Posterior vena cava (tissue), 2 donors: ENCODE results near the gene GTF2H3. TPM values are rescaled to one million over a fixed set of nuclear protein-coding genes. Genes with fewer than 3 reads are reported as not detected.

Experiments used
- DNase-seq: peaks from one replicate; pipeline ENCODE4 v3.0.0-alpha.2; 2020; ENCODE audit warnings: low spot score
- intact Hi-C, 2 donors: fragments of 100-400 bp; cut with DNase I; formaldehyde crosslinking; loops; one replicate each; pipeline versions ENCODE4 v1.14.1 to v1.14.2; 2022 to 2023
- total RNA-seq, 2 donors: library from RNA; stranded (reverse); fragmentation: NEBNext Ultra II Directional; extraction: Animal tissue kit (Norgen Biotek cat#: 25700); gene quantifications; one replicate each; pipeline ENCODE4 v1.2.1, GENCODE V29; 2021
- donor health status: DM: yes; HTN: yes; CAD: no.
- donor health status: DM: yes; HTN: yes; CAD: no.

The GTF2H3 gene
- total RNA-seq, 2 donors from 2014 or later = 20.9 TPM

GRCh38 chr12:123634142-123634561 is 523 bp downstream of the GTF2H3 start:
- no peak for DNase-seq
- intact Hi-C loops = no loop called here

DNA sequence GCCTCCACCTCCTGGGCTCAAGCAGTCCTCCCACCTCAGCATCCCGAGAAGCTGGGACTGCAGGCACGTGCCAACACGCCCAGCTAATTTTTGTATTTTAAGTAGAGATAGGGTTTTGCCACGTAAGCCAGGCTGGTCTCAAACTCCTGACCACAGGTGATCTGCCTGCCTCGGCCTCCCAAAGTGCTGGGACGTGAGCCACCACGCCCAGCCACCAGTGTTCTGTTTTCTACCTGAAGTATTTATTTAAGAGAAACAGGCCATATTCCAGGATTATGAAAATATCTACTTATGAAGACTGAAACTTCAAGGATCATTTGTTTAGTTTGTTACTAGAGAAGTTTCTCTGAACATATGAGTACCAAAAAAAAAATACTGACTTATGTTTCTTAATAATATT is 10.3 kb downstream of the GTF2H3 start:
- intact Hi-C loops = no loop called here
- DNase-seq = no peak

- intact Hi-C loops = no loop called here
Measured at GRCh38 chr12:123645380-123645779, 11.8 kb downstream of the GTF2H3 start.

DNA sequence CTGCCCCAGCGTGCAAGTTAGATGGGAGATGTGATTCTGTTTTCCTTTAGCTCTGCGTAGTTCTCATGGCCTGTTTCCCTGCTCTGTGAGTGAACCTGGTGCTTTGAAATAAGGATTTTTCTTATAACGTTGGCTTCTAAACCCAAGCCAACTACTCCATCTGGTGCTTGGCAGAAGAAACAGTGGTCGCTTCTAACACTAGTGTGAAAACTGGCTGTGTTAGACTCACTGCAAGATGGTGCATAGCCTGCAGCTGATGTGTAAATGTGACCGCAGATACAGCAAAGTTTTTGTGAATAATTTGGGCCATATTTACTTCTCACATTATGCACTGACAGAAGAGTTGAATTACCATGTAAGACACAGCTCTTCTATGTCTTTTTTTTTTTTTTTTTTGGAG is 12.2 kb downstream of the GTF2H3 start:
- intact Hi-C loops = no loop called here
- DNase-seq = no peak

More at GRCh38 chr12:123645380-123645779, 11.8 kb downstream of the GTF2H3 start:
- no peak for DNase-seq

DNA sequence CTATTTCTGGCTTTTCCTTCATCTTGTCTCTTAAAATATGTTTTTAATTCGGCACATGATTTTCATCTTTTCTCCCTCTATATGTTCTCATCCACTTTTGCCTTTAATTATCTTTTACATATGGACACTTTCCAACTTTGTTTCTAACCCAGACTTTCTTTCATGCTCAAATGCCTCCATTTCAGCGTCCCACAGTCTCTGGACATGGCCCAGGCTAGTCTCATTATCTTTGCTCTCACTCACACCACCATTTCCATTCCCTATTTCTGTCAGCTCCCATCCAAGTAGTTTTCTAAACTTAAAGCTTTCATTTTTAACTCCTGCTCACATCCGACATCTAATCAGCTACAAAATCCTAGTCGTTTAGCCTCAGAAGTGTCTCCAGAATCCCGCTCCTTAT is 14.8 kb downstream of the GTF2H3 start:
- intact Hi-C loops = no loop called here

GRCh38 chr12:123654129-123654701 is 20.6 kb downstream of the GTF2H3 start:
- DNase-seq = no peak
- intact Hi-C loops = no loop called here

More for the DNA sequence above, 14.8 kb downstream of the GTF2H3 start:
- DNase-seq = no peak

DNA sequence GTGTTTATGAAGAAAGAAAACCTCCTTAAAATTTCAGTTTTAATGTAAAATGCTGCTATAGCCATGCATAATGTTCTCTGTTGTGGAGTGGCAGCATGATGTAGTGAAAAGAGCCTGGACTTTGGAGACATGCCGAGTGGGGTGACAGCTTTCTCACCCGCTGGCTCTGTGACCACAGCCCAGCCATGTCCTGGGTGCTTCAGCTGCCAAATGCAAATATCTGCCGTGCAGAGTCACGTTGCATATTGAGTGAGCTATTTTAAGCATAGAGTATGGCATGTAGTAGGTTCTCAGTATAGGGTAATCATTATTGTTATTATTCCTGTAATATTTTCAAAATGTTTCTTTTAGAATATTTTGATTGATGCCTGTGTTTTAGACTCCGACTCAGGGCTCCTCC is 21.8 kb downstream of the GTF2H3 start:
- DNase-seq = no peak
- intact Hi-C loops = no loop called here

DNA sequence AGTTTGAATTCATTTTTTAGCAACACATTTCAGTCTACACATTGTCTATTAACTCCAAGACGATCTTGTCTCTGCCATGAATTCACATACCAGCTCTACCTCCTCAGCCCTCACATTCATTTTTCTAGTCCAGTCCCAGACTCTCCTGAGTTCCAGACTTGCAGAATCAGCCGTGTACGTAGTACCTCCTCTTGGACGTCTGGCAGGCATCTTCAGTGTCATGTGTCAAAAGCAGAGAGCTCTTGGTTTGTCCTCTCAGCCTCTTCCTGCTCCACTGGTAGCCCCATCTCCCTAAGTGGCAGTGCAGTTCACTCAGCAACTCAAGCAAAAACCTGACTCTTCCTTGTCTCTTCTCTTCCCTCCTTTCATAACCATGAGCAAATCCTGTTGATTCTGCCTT is 22.8 kb downstream of the GTF2H3 start:
- no peak for DNase-seq
- intact Hi-C loops = no loop called here

DNA sequence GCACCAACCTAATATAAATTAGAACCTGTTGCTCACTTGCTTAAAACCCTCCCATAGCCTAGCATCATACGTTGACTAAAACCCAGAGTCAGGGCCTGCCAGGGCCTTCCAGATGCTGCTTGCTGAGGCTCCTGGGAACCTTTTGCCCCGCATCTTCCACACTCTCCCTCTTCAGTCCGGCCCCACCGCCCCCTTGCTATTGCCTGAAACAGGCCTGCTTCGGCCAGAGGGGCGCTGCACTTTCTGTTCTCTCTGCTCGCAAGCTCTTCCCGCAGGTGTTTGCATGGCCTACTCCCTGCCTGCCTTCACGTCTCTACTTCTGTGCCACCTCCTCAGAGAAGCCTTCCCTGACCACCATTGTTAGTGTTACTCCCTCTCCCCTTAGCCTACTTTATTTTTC is 23.6 kb downstream of the GTF2H3 start:
- no peak for DNase-seq
- intact Hi-C loops = no loop called here

GRCh38 chr12:123659996-123660727 is 26.5 kb downstream of the GTF2H3 start:
- no peak for DNase-seq
- intact Hi-C loops = no loop called here

GRCh38 chr12:123667771-123668170 is 34.1 kb downstream of the GTF2H3 start:
- no peak for DNase-seq
- intact Hi-C loops = no loop called here

DNA sequence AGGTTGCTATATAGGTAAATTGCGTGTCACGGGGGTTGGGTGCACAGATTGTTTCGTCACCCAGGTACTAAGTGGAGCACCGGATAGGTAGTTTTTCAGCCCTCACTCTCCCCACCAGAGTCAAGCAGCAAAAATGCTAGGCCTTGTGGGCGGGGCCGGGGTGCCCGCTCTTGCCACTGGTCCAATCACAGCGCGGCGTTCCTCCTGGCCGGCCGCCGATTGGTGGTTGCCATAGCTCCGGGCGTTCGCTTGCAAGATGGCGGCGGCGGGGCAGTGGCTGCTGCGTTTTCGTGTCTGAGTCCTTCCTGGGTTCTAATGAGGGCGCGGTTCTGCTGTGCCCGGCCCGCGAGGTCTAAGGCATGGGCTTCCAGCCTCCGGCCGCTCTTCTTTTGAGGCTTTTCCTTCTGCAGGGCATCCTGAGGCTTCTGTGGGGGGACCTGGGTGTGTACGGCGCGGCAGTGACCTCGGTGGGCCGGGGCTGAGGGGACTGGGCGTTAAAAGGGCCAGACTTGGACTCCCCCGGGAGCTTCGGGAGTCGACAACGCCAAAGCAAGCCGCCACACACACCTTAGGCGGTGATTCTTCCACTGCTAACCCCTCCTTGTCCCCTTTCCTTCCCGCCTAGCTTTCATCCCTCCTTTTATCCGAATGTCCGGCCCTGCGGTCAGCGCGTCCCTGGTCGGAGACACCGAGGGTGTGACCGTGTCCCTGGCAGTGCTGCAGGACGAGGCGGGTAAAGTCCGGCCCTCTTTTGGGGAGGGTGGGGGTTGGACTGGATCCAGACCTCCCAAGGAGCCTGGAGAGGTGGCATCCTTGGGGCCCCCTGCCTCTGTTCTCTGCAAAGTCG is 37.5 kb downstream of the GTF2H3 start, which contains the start of gene TCTN2:
TSS of gene TCTN2 (plus strand) at position 232 of the 847 bp plus-strand sequence. CDS start at position 360, 128 bp downstream.
- intact Hi-C loops = no loop called here
- DNase-seq = peak; percentile 98

DNA sequence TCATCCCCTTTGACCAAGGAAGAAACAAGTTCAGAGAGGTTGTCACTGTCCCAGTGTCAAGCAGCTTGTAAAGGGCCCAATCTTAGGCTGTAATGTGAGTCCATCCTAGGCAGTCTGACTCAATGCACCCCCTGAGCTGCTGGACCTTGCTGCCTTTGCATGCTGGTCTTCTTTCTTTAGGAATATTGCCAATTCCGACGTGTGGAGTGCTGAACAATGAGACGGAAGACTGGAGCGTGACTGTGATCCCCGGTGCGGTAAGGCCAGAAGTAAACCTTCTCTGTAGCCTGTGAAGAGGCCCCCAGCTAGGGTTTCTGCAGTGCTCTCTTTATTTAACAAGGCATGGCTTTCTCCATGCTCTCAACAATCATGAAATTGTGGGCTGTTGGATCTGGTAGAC is 38.2 kb downstream of the GTF2H3 start:
- DNase-seq = no peak
- intact Hi-C loops = no loop called here

GRCh38 chr12:123675436-123675835 is 41.8 kb downstream of the GTF2H3 start:
- DNase-seq = no peak
- intact Hi-C loops = no loop called here

DNA sequence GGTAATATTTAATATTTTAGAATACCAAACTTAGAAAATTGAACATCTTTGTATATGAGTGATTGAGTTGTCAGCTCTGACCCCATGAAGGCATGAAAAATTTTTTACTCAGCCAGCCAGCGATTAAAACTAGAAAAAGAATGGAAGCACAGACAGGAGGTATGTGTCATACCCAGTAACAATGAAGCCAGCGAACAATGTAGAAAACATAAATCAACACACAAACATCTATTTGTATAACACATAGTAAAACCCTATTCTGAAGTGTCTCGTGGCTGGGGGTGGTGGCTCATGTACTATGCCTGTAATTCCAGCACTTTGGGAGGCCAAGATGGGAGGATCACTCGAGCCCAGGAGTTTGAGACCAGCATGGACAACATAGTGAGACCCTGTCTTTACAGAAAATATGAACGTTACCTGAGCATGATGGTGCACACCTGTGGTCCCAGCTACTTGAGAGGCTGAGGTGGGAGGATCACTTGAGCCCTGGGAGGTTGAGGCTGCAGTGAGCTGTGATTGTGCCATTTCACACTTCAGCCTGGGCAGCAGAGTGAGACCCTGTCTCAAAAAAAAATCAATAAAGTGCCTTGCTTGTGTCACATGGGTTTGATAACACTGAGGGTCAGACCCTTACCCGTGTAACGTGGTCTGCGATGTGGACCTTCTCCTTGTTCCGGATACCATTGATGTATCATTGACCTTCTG is 43.1 kb downstream of the GTF2H3 start:
- DNase-seq = no peak
- intact Hi-C loops = no loop called here

GRCh38 chr12:123678981-123679380 is 45.4 kb downstream of the GTF2H3 start:
- intact Hi-C loops = no loop called here

GRCh38 chr12:123681605-123682004 is 48.0 kb downstream of the GTF2H3 start:
- no peak for DNase-seq

More at GRCh38 chr12:123678981-123679380, 45.4 kb downstream of the GTF2H3 start:
- DNase-seq = no peak

DNA sequence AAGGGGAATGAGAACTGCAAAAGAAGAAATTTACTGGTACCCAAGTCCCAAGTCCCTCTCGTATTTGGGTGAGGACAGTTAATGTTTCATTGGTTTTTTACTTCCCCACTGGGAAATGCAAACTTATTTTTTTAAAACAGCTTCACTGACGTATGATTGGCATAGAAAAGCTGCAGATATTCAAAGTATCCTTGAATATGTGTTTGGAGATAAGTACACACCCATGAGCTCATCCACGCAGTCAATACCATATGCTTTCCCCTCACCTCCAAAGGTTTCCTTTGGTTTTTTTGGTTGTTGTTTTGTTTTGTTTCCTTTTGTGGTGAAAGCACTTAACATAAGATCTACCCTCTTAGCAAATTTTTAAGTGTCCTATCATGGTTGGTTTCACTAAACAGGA is 50.3 kb downstream of the GTF2H3 start:
- no peak for DNase-seq
- intact Hi-C loops = no loop called here

More at GRCh38 chr12:123681605-123682004, 48.0 kb downstream of the GTF2H3 start:
- intact Hi-C loops = no loop called here

DNA sequence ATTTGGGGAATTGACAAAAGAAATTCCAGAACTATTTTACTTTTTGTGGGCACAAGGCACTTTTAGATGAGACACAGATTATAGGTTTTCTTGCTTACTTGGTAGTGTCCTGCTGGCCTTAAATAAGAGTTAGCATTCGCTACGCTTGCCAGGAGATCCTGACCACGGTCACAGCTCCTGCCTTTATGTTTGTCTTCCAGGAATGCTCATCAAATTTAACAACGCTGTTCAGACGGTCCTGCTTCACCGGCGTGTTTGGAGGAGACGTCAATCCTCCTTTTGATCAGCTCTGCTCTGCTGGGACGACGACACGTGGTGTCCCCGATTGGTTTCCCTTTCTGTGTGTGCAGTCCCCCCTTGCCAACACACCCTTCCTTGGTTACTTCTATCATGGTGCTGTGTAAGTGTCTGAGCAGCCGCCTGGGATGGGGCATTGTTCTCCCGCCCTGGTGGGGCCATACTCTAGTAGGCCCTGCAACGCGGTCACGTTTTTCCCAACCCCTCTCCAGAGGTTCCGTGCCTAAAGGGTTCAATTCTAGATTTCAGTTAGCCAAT is 53.1 kb downstream of the GTF2H3 start:
- intact Hi-C loops = no loop called here
- no peak for DNase-seq
